ENCODE data around the gene TAB2. TPM values are rescaled to one million over a fixed set of nuclear protein-coding genes. Genes with fewer than 3 reads are reported as not detected.

Gene TAB2
- total RNA-seq, 1 donor from 2014 or later, result 45.1 TPM

GRCh38 chr6:149331871-149332270 is 14.4 kb downstream of the TAB2 start:
- Mint-ChIP-seq H3K4me3 (no peak overlapping the region), H3K36me3 (ENCODE audit: low read depth) (no peaks in the 10 kb centered on the region), H3K4me1 (peaks cover 50% of the 10 kb centered on the region), H3K27ac (ENCODE audit: unreplicated experiment) (no peak overlapping the region), H3K27me3 (ENCODE audit: low read depth) (no peaks in the 10 kb centered on the region), H3K9me3 (no peaks in the 10 kb centered on the region)
- TF ChIP-seq CTCF (conservative IDR thresholded peaks at IDR 0.05), result no peak
- DNase-seq (ENCODE audit: low read depth, low spot score), result no peak

- H3K9me3 Mint-ChIP-seq, result no peaks in the 10 kb centered on the region
- H3K4me1 Mint-ChIP-seq, result peaks cover 53% of the 10 kb centered on the region
- TF ChIP-seq CTCF (conservative IDR thresholded peaks at IDR 0.05), result no peak
- H3K4me3 Mint-ChIP-seq, result no peak overlapping the region
- no peaks in the 10 kb centered on the region for H3K36me3 Mint-ChIP-seq (ENCODE audit: low read depth)
- DNase-seq (ENCODE audit: low read depth, low spot score), result no peak
- H3K27me3 Mint-ChIP-seq (ENCODE audit: low read depth), result no peaks in the 10 kb centered on the region
- H3K27ac Mint-ChIP-seq (ENCODE audit: unreplicated experiment), result no peak overlapping the region
These were observed 15.2 kb downstream of the TAB2 start for GRCh38 chr6:149332602-149333265.

GRCh38 chr6:149333266-149333620 is 15.7 kb downstream of the TAB2 start:
- DNase-seq (ENCODE audit: low read depth, low spot score), result no peak
- H3K9me3 Mint-ChIP-seq, result no peaks in the 10 kb centered on the region
- no peaks in the 10 kb centered on the region for H3K27me3 Mint-ChIP-seq (ENCODE audit: low read depth)
- no peak overlapping the region for H3K27ac Mint-ChIP-seq (ENCODE audit: unreplicated experiment)
- no peaks in the 10 kb centered on the region for H3K36me3 Mint-ChIP-seq (ENCODE audit: low read depth)
- no peak for TF ChIP-seq CTCF (conservative IDR thresholded peaks at IDR 0.05)
- no peak overlapping the region for H3K4me3 Mint-ChIP-seq
- H3K4me1 Mint-ChIP-seq, result peaks cover 53% of the 10 kb centered on the region

GRCh38 chr6:149334201-149334600 is 16.7 kb downstream of the TAB2 start:
- Mint-ChIP-seq H3K27me3 (ENCODE audit: low read depth) (no peaks in the 10 kb centered on the region), H3K36me3 (ENCODE audit: low read depth) (no peaks in the 10 kb centered on the region), H3K4me3 (no peak overlapping the region), H3K27ac (ENCODE audit: unreplicated experiment) (no peak overlapping the region), H3K9me3 (no peaks in the 10 kb centered on the region), H3K4me1 (peaks cover 46% of the 10 kb centered on the region)
- no peak for DNase-seq (ENCODE audit: low read depth, low spot score)
- no peak for TF ChIP-seq CTCF (conservative IDR thresholded peaks at IDR 0.05)

- no peak for DNase-seq (ENCODE audit: low read depth, low spot score)
- H3K27me3 Mint-ChIP-seq (ENCODE audit: low read depth), result no peaks in the 10 kb centered on the region
- no peak overlapping the region for H3K4me3 Mint-ChIP-seq
- no peak overlapping the region for H3K27ac Mint-ChIP-seq (ENCODE audit: unreplicated experiment)
- H3K36me3 Mint-ChIP-seq (ENCODE audit: low read depth), result no peaks in the 10 kb centered on the region
- H3K4me1 Mint-ChIP-seq, result peaks cover 44% of the 10 kb centered on the region
- no peak for TF ChIP-seq CTCF (conservative IDR thresholded peaks at IDR 0.05)
- H3K9me3 Mint-ChIP-seq, result no peaks in the 10 kb centered on the region
These were observed 17.2 kb downstream of the TAB2 start for GRCh38 chr6:149334682-149335160.

Measured in neural crest cell (in vitro differentiated cells).